ENCODE measurements around the gene FOXL3.
"Not testable (repeated sequence)": the region's sequence is repeated elsewhere in the genome, so short reads cannot be mapped to it uniquely, and the experiment has no call there.

Gene FOXL3

DNA sequence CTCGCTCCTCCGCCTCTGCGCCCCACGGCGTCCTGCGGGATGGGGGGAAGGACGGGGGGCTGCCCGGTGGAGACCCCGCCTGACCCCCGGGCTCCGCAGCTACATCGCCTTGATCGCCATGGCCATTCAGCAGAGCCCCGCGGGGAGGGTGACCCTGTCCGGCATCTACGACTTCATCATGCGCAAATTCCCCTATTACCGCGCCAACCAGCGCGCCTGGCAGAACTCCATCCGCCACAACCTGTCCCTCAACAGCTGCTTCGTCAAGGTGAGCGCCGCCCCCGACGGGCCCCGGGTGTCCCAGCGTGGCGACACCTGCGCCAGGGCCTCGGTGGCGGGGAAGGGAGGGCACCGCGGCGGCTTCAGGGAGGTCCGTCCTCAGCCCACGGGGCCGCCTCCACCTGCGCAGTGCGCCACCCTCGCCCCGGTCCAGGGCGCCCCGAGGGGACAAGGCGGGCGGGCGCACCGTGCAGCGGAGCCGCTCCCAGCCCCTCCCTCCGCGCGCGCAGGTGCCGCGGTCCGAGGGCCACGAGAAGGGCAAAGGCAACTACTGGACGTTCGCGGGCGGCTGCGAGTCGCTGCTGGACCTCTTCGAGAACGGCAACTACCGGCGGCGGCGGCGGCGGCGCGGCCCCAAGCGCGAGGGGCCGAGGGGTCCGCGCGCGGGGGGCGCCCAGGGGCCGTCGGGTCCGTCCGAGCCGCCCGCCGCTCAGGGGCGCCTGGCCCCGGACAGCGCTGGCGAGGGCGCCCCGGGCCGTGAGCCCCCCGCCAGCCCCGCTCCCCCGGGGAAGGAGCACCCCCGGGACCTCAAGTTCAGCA, 793 bp downstream of the FOXL3 start:
- no peak for ATAC-seq

DNA sequence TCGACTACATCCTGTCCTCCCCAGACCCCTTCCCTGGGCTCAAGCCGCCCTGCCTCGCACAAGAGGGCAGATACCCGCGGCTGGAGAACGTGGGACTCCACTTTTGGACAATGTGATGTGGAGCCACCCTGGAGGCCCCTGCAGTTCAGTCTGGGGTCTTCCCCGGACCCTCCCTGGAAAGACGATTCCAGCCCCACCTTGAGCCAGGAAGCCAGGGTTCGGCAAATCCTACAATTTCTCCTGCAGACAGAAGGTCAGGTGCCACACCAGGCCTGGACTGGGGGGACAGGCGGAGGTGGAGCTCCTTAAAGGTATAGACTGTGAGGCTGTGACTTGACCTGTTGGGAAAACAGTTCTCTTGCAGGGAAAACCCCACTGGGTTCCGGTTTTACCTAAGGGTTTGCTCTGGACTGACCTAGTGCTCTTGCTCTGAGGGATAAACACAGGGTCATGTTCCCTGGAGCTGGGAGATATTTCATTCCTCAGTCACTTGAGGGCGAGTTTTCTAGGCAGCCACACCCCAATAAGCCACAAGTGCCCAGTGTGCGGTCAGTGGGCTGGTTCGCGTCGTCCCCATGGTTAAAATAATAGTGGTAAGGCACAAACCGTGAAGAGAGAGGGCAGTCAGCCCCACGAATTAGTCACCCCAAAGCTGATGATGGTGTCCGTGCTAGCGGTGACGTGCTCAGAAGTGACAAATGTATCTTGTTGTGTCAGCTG, 1.6 kb downstream of the FOXL3 start:
- H3K27me3 Mint-ChIP-seq: peaks cover 72% of the 10 kb centered on the region
- DNase-seq: no peak

More for the DNA sequence above, 793 bp downstream of the FOXL3 start:
- H3K4me1 Mint-ChIP-seq: no peaks in the 10 kb centered on the region
- DNase-seq: no peak
- no peaks in the 10 kb centered on the region for H3K9me3 Mint-ChIP-seq
- H3K4me3 Mint-ChIP-seq: no peak overlapping the region
- H3K27me3 Mint-ChIP-seq: peaks cover 74% of the 10 kb centered on the region
- no peak overlapping the region for H3K27ac Mint-ChIP-seq

DNA sequence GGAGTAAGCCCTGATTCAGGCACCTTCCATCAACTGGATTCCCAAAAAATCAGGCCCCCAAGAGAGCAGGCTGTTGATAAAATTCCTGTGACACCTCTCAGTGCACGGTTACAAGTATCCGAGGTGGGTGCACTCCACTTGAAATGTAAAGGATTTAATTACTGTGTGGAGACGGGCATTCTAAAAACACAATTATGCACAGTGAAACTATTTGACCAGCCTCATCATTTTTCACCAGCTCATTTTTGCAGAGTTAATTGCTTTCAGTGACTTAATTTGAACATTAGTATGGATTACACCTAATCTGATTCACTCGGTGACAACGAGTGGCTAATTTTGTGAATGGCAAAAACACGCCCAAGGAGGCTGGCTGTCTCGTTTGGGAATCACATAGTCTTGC, 2.3 kb downstream of the FOXL3 start:
- no peak overlapping the region for H3K27ac Mint-ChIP-seq
- H3K9me3 Mint-ChIP-seq: no peaks in the 10 kb centered on the region
- no peak for DNase-seq
- no peaks in the 10 kb centered on the region for H3K4me1 Mint-ChIP-seq
- ATAC-seq: no peak
- peaks cover 68% of the 10 kb centered on the region for H3K27me3 Mint-ChIP-seq
- no peak overlapping the region for H3K4me3 Mint-ChIP-seq

More for the DNA sequence above, 1.6 kb downstream of the FOXL3 start:
- no peak overlapping the region for H3K4me3 Mint-ChIP-seq
- no peak overlapping the region for H3K27ac Mint-ChIP-seq
- H3K4me1 Mint-ChIP-seq: no peaks in the 10 kb centered on the region
- no peak for ATAC-seq
- no peaks in the 10 kb centered on the region for H3K9me3 Mint-ChIP-seq

DNA sequence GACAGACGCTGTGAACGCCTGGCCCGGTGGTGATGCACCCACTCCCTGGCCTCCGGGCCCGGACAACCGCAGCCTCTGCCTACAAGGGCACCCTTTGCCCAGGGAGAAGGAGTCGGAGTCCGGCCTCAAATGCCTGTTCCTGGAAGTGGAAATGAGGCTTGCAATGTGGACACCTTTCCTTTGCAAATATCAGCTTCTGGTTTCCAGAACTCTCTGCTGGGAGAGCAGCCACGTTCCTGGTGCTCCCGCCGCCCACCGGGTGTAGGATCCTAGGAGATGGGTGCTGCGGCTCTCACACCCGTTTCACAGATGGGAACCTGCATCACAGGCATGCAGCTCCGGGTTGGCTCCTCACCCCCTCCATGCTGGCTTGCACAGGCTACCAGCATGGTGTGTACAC, 2.9 kb downstream of the FOXL3 start:
- Mint-ChIP-seq H3K27ac (no peak overlapping the region), H3K27me3 (peaks cover 62% of the 10 kb centered on the region), H3K9me3 (no peaks in the 10 kb centered on the region), H3K4me3 (no peak overlapping the region), H3K4me1 (no peaks in the 10 kb centered on the region)
- ATAC-seq (no peak), DNase-seq (no peak)

DNA sequence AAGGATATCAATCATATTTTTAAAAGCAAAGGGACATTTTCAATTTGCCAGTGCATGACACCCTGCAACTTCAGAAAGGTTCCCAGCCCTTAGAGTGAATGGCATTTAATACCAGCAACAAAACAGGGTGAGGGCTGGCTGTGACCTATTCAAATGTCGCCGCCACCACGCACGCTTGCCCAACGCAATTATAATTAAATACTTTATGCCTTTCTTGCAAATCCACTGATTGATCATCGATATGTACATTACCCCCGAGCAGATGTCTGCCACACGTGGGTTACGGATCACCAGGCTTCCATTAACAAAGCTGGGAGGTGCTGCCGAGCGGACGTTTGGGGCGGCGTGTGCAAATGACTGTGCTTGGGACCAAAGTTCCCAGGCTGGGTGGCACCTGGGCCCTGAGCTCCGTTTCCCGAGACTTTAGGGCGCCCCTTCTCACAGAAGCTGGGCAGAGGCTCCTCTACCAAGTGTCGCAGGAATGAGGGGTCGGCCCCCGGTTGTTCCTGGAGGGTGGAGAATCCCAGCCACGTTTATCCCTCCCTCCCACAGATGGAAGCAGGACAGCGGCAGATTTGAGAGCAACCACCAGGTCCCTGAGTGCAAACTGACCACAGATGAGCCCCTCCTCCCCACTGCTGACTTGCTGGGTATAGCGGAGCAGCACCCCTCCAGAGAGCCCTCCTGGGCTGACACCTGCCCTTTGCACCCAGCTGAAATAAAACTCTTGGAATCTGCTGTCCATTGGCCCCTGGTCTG, 3.9 kb downstream of the FOXL3 start:
- DNase-seq: no peak
- H3K27me3 Mint-ChIP-seq: peaks cover 52% of the 10 kb centered on the region
- H3K27ac Mint-ChIP-seq: no peak overlapping the region
- no peaks in the 10 kb centered on the region for H3K4me1 Mint-ChIP-seq
- no peaks in the 10 kb centered on the region for H3K9me3 Mint-ChIP-seq
- ATAC-seq: no peak
- H3K4me3 Mint-ChIP-seq: no peak overlapping the region

DNA sequence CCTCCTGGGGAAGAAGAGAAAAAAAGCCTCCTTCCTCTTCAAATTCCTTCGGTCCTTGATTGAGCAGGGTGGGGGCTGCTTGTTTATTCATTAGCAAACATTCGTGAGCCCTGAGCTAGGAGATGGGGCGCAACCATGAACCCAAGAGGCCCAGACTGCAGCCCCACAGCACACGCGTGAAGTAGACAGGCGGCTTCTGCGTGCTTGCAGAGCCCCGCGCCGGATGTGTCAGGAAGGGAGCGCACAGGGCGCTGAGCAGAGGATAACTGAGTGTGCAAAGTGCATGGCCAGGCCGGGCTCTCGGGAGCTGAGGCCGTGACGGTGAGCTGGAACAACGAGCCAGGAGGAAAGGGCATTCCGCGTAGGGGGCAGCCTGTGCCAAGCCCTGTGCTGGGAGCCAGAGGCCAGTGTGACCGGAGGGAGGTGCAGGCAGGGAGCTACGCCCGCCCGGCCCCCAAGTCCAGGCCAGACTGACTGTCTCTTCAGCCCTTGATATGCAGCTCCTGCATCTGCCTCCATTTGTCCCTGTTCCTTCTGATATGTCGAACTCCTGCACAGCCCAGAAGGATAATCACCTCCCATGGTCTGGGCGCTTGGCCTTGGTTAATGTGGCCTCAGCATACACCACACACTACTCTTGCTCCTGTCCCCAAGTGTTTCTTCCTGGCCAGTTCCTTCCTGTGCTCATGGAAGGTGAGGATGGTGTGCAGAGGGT, 4.6 kb downstream of the FOXL3 start:
- H3K4me3 Mint-ChIP-seq: no peak overlapping the region
- H3K9me3 Mint-ChIP-seq: no peaks in the 10 kb centered on the region
- H3K27ac Mint-ChIP-seq: no peak overlapping the region
- H3K4me1 Mint-ChIP-seq: no peaks in the 10 kb centered on the region
- H3K27me3 Mint-ChIP-seq: peaks cover 45% of the 10 kb centered on the region
- no peak for ATAC-seq
- DNase-seq: no peak

DNA sequence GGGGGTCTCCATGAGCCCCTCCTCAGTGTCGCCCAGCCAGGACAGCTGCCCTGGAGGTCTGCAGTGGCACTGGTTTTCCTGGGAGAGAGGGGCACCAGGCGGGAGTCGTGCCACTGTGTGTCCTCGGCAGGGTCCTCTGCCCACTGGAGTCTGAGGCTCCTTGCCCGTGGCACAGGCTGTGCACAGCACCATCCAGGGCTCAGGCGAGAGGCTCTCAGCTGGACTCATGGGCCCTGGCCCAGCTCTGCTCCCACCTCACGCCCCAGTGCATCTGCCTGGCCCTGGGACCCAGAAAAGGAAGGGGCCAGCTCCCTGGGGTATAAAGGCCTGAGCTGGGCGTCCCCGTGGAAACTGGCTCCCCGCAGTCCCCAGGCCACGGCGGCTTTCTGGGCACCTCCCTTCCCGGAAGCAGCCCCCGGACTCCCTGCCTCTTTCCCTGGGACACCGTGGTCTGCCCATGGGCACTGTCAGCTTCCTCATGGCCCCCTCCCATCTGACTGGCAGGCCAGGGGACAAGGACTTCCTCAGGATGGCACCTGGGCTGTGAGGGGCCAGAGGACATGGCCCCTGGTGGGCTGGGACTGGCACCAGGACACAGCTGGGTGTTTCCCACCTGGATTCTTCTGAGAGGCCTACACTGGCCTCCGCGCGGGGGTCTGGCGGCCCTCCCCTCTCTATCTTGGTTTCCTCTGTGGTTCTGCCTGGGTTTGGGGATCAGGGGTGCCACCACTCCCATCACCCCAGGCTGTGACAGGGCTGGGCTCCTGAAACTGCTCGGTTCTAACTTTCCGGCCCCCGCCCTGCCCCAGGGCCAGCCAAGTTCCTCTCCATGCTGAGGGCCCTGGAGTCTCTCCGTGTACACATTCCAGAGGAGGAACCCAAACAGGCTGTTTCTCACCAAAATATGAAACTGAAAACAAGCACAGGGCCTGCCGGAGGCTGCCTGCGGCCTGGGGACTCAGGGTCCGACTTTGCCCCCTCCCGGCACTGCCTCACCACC, 5.5 kb downstream of the FOXL3 start:
- ATAC-seq: no peak
- H3K27ac Mint-ChIP-seq: no peak overlapping the region

DNA sequence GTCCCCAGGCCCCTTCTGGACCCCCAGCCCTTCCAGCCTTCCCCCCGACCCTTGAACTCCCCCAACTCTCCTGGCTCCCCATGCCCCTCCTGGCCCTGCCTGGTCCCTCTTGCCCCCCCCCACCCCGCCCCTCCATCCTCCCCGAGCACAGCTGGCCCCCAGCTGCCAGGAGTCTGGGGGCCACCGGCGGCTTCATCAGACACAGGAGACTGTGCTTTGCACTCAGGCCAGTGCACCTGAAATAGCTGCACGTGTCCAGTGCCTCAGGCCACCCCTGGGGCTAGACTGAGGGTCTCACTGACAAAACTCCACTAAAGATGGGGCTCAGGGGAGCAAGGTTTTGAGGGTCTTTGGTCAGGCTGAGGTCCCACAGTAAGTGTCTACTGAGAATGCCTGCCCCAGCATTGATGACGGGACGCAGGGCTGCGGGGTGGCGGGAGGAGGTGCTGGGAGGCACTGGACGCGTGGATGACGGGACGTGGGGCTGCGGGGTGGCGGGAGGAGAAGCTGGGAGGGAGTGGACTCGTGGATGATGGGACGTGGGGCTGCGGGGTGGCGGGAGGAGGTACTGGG, 6.5 kb downstream of the FOXL3 start:
- Mint-ChIP-seq H3K27ac (no peak overlapping the region), H3K27me3 (peaks cover 32% of the 10 kb centered on the region), H3K4me3 (no peak overlapping the region), H3K4me1 (no peaks in the 10 kb centered on the region), H3K9me3 (no peaks in the 10 kb centered on the region)
- no peak for DNase-seq
- no peak for ATAC-seq

More for the DNA sequence above, 5.5 kb downstream of the FOXL3 start:
- Mint-ChIP-seq H3K4me1 (no peaks in the 10 kb centered on the region), H3K27me3 (peaks cover 38% of the 10 kb centered on the region), H3K4me3 (no peak overlapping the region), H3K9me3 (no peaks in the 10 kb centered on the region)
- no peak for DNase-seq

DNA sequence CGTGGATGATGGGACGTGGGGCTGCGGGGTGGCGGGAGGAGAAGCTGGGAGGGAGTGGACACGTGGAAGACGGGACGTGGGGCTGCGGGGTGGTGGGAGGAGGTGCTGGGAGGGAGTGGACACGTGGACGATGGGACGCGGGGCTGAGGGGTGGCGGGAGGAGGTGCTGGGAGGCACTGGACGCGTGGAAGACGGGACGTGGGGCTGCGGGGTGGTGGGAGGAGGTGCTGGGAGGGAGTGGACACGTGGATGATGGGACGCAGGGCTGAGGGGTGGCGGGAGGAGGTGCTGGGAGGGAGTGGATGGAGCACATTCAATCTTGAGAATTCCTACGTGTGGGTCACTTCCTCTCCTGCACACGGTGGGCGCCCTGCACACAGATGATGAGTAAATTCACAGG, 7.2 kb downstream of the FOXL3 start:
- not testable (repeated sequence) for H3K4me3 Mint-ChIP-seq, ATAC-seq, DNase-seq, H3K4me1 Mint-ChIP-seq, H3K27ac Mint-ChIP-seq, H3K9me3 Mint-ChIP-seq
- peaks cover 25% of the 10 kb centered on the region for H3K27me3 Mint-ChIP-seq

DNA sequence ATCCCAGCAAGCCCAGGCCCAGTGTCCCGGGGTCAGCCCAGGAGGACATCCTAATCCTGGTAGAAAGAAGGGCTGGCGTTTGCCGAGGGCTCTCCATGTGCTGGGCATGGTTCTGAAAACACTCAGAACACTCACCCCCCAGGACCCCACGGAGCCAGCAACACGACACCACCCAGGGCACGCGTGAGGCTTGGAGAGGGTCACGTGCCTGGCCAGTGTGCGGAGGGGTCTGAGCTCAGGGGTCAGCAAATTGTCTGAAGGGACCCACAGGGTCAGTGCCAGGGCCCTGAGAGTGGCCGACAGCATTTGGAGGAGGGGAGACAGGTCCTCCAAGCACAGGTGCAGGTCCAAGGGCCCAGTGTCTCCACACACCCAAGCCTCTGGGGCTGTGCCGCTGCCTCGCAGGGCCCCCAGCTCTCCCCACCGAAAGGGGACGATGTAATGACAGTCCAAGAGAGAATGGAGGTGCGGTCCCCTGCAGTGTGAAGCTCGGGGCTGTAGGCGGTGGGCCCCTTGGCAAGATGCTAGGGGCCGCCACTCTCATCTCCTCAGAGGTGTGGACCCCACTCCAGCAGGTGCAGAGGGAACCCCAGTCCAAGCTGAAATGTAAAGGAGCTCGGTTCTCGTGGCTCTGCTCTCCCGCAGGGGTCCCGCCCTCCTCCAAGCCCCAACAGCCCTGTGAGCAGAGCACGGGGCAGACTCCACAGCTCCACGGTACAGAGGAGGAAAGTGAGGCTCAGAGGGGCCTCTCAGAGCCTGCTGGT, 7.8 kb downstream of the FOXL3 start:
- H3K4me1 Mint-ChIP-seq: no peaks in the 10 kb centered on the region
- H3K27ac Mint-ChIP-seq: no peak overlapping the region
- no peak for DNase-seq
- ATAC-seq: no peak
- no peaks in the 10 kb centered on the region for H3K9me3 Mint-ChIP-seq
- H3K4me3 Mint-ChIP-seq: no peak overlapping the region
- H3K27me3 Mint-ChIP-seq: peaks cover 19% of the 10 kb centered on the region

DNA sequence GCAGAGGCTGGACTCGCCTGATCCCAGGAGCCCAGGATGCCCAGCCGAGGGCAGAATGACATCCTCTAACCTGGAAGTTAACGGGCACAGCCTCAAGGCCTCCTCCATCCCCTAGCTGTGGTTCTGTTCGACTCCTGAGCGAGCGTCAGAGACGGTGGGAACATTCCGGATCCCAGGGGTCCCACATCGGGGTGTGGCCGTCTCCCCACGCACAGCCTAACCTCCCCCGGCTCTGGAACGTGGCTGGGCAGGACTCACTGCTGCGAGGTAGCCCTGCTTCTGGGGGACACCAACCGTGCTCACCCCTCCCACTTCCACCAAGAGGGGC, 8.4 kb downstream of the FOXL3 start:
- DNase-seq (no peak), ATAC-seq (no peak)
- H3K9me3 Mint-ChIP-seq: no peaks in the 10 kb centered on the region
- no peaks in the 10 kb centered on the region for H3K4me1 Mint-ChIP-seq
- no peak overlapping the region for H3K27ac Mint-ChIP-seq
- peaks cover 16% of the 10 kb centered on the region for H3K27me3 Mint-ChIP-seq
- H3K4me3 Mint-ChIP-seq: no peak overlapping the region

DNA sequence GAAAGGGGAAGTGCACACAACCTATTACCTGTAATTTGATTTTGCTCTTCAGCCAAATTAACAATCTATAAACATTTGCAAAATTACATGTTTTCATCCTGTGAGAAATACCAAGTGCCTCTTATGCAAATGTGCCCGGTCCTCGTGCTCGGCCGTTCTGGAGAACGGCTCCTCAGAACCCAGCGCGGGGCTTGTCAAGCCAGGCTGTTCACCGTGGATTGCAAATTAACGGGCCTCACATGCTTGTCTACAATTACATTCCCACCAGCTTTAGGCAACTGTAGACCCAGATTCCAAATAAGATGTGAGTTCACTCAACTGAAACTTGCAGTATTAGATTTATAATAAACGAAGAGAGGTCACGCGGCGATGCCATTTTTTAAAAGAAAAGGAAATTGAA, 8.8 kb downstream of the FOXL3 start:
- H3K4me3 Mint-ChIP-seq: no peak overlapping the region
- ATAC-seq (no peak), DNase-seq (no peak)

DNA sequence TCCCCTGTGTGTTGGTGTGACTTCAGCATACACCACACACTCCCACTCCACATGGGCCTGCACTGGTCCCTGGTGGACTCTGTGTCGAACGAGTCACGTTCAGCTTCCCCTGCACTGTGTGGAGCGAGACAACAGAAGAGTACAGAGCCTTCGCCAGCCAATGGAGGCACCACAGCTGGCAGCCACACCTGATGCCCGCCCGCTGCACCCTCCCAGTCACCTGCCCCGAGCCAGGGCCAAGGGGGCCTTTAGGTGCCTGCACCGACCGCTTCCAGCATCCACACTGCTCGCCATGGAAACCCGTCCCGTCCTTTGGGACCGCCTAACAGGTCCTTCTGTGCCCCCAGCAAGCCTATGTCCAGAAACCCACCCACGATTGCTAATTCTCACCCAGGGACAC, 9.2 kb downstream of the FOXL3 start:
- no peaks in the 10 kb centered on the region for H3K4me1 Mint-ChIP-seq
- H3K27ac Mint-ChIP-seq: no peak overlapping the region
- H3K27me3 Mint-ChIP-seq: peaks cover 14% of the 10 kb centered on the region
- DNase-seq: no peak
- no peak overlapping the region for H3K4me3 Mint-ChIP-seq
- H3K9me3 Mint-ChIP-seq: no peaks in the 10 kb centered on the region
- ATAC-seq: no peak

More for the DNA sequence above, 8.8 kb downstream of the FOXL3 start:
- H3K9me3 Mint-ChIP-seq: no peaks in the 10 kb centered on the region
- H3K4me1 Mint-ChIP-seq: no peaks in the 10 kb centered on the region
- peaks cover 18% of the 10 kb centered on the region for H3K27me3 Mint-ChIP-seq
- H3K27ac Mint-ChIP-seq: no peak overlapping the region

DNA sequence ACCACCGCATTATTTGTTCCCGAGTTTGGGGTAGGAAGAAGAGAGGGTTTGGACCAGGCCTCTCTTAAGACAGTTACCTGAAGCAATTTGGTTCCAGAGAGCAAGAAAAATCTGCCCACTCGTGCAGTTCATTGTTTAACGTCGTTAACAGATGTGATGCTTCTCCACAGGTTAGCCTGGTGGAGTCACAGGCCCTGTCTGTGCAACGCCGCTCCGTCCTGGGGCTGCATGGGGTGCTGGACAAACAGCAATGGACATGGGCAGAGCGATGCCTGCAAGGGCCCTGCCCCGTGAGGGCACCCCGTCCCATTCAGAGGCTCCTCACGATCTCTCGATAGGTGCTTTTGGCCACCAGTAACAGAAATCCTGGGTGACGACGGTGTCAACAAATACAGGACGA, 9.7 kb downstream of the FOXL3 start:
- ATAC-seq (no peak), DNase-seq (no peak)
- Mint-ChIP-seq H3K4me3 (no peak overlapping the region), H3K27me3 (peaks cover 10% of the 10 kb centered on the region), H3K27ac (no peak overlapping the region), H3K4me1 (no peaks in the 10 kb centered on the region), H3K9me3 (peaks cover 3 to 5% of the 10 kb centered on the region in 2 donors)

Data from stimulated activated naive CD8-positive, alpha-beta T cell treated with anti-CD3 and anti-CD28 coated beads, Interleukin-15, amount 100 ng/mL, for 72 hours (primary cell).